Lung (tissue), 12 donors: ENCODE results near the gene PEPD. TPM values are rescaled to one million over a fixed set of nuclear protein-coding genes. Genes with fewer than 3 reads are reported as not detected.

ENCODE experiments used
- ATAC-seq: fragments of 200-7000 bp; cut with Tn5 transposase; one replicate; pipeline ENCODE4 v1.9.1; 2020; ENCODE audit warnings: moderate number of reproducible peaks; ENCODE audit not compliant: insufficient read depth, low FRiP score
- DNase-seq, 3 donors: peaks; one replicate each; pipeline ENCODE4 v3.0.0-alpha.2; 2013 to 2017
- H3K27ac ChIP-seq, 2 donors: one replicate each; pipeline ENCODE4 v1.5.1; 2013; ENCODE audit warnings: mild to moderate bottlenecking in 2 of 2, moderate library complexity in 2 of 2, control low read depth in 1 of 2, inconsistent platforms in 1 of 2, low read depth in 1 of 2, low read length in 1 of 2
- H3K27me3 ChIP-seq, 3 donors: one replicate each; pipeline ENCODE4 v1.5.1; 2013; ENCODE audit warnings: low read length in 2 of 3; ENCODE audit not compliant: control insufficient read depth in 3 of 3, insufficient read depth in 3 of 3
- H3K36me3 ChIP-seq, 4 donors: one replicate each; pipeline ENCODE4 v1.5.1; 2013; ENCODE audit warnings: low read length in 4 of 4, mild to moderate bottlenecking in 1 of 4, moderate library complexity in 1 of 4; ENCODE audit not compliant: control insufficient read depth in 4 of 4, insufficient read depth in 4 of 4
- H3K4me1 ChIP-seq, 5 donors: one replicate each; pipeline ENCODE4 v1.5.1; 2013; ENCODE audit warnings: low read length in 5 of 5, mild to moderate bottlenecking in 2 of 5, moderate library complexity in 1 of 5; ENCODE audit not compliant: control insufficient read depth in 5 of 5, insufficient read depth in 5 of 5
- H3K4me3 ChIP-seq: one replicate; pipeline ENCODE4 v1.5.1; 2013; ENCODE audit warnings: mild to moderate bottlenecking, control low read depth, moderate library complexity
- H3K9ac ChIP-seq, 2 donors: one replicate each; pipeline ENCODE4 v1.5.1; 2013; ENCODE audit warnings: low read length in 2 of 2, control low read depth in 1 of 2; ENCODE audit not compliant: insufficient read depth in 1 of 2
- H3K9me3 ChIP-seq, 4 donors: one replicate each; pipeline ENCODE4 v1.5.1; 2013; ENCODE audit warnings: low read length in 3 of 4, mild to moderate bottlenecking in 1 of 4, moderate library complexity in 1 of 4; ENCODE audit not compliant: control insufficient read depth in 4 of 4, insufficient read depth in 3 of 4
- WGBS, 2 donors: extraction: QIAGEN DNeasy Blood & Tissue Kit; methylation state at CpG; one replicate each; pipeline ENCODE4 v1.1.7; 2013; 5-methylcytosine and 5-hydroxymethylcytosine counted together
- polyA plus RNA-seq, 2 donors: library from polyadenylated mRNA; stranded (reverse); fragments of 200-250 nt; gene quantifications; one replicate each; pipeline ENCODE4 v1.2.1, GENCODE V29; 2013
- total RNA-seq, 2 donors: library from RNA; depleted of rRNA in 1 of 2; stranded (reverse); fragments of >200 nt in 1 of 2; gene quantifications; one replicate each; pipeline ENCODE4 v1.2.1, GENCODE V29; 2014 to 2021
- TF ChIP-seq, protein P1 (sequence below): IDR thresholded peaks from 2 replicates; pipeline ENCODE4 v1.5.1; 2012; ENCODE audit warnings: mild to moderate bottlenecking; ENCODE audit errors: control extremely low read depth, extremely low read depth
- donor health status: control.
- donor health status: control.
- donor health status: Bipolar disorder and iron deficiency.
- donor health status: healthy.
- donor health status: DM: yes; HTN: yes; CAD: no.

The PEPD gene
- total and polyA plus RNA-seq, 4 donors: 29.6 to 88.2 (median 73.4) TPM

DNA sequence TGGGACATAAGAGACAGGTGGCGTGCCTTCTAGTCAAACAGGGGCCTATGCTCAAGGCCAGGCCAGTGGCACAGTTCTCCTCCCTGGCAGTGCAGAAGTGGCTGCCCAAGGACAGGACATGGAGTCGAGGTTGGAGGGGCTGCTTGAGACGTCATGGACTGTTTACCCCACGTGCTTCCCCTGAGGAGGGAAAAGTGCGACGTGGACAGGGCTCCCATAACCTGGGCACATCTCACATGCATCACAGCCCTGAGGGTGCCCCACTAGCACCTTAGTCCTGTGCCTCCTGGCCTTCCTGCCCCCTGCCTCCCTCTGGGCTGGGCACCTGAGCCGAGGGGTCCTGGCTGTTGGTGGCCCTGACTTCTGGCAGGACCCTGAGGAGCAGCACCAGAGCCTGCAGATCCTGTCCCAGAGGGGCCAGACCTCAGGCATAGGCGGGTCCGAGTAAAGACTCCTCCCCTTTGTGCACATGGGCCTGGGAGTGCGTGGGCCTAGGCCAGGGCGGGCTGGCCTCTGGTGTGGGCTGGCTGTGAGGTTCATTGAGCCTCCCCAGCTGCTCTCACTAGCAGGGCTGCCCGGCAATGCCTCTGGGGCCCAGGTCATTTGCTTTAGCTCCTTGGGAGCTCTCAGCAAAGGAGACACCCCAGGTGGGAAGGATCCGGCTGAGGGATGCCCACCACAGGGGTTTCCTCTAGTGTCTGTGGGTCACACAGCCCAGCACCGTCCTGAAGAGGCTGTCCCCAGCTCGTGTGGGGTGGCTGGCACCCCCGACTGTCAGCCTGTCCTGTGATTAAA is 82.4 kb downstream of the PEPD start:
- no peak overlapping the region for H3K9ac ChIP-seq
- H3K4me3 ChIP-seq: no peak overlapping the region
- 88 to 92% methylated on average over 16 of the region's 16 CpGs for WGBS, 2 donors
- DNase-seq (no peak), ATAC-seq (no peak)
- H3K4me1 ChIP-seq: peaks cover 0 to 11% (median 0%) of the 10 kb centered on the region in 5 donors
- H3K36me3 ChIP-seq: peaks cover 0 to 1% (median 0%) of the 10 kb centered on the region in 4 donors
- TF ChIP-seq, protein P1, sequence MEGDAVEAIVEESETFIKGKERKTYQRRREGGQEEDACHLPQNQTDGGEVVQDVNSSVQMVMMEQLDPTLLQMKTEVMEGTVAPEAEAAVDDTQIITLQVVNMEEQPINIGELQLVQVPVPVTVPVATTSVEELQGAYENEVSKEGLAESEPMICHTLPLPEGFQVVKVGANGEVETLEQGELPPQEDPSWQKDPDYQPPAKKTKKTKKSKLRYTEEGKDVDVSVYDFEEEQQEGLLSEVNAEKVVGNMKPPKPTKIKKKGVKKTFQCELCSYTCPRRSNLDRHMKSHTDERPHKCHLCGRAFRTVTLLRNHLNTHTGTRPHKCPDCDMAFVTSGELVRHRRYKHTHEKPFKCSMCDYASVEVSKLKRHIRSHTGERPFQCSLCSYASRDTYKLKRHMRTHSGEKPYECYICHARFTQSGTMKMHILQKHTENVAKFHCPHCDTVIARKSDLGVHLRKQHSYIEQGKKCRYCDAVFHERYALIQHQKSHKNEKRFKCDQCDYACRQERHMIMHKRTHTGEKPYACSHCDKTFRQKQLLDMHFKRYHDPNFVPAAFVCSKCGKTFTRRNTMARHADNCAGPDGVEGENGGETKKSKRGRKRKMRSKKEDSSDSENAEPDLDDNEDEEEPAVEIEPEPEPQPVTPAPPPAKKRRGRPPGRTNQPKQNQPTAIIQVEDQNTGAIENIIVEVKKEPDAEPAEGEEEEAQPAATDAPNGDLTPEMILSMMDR: no peak
- no peaks in the 10 kb centered on the region for H3K27me3 ChIP-seq
- no peaks in the 10 kb centered on the region for H3K9me3 ChIP-seq
- H3K27ac ChIP-seq: no peak overlapping the region

- Histone ChIP-seq H3K9me3 (no peaks in the 10 kb centered on the region), H3K4me3 (no peak overlapping the region), H3K9ac (no peak overlapping the region), H3K27me3 (no peaks in the 10 kb centered on the region), H3K27ac (no peak overlapping the region), H3K36me3 (peaks cover 0 to 1% (median 0%) of the 10 kb centered on the region in 4 donors), H3K4me1 (peaks cover 0 to 11% (median 0%) of the 10 kb centered on the region in 5 donors)
- DNase-seq (peak in 2 of 3 donors; percentile 6 to 27), ATAC-seq (no peak)
- TF ChIP-seq, protein P1: no peak
- WGBS, 2 donors: 76 to 81% methylated on average over 11 of the region's 11 CpGs
These were observed 83.5 kb downstream of the PEPD start for GRCh38 chr19:33437821-33438671.

DNA sequence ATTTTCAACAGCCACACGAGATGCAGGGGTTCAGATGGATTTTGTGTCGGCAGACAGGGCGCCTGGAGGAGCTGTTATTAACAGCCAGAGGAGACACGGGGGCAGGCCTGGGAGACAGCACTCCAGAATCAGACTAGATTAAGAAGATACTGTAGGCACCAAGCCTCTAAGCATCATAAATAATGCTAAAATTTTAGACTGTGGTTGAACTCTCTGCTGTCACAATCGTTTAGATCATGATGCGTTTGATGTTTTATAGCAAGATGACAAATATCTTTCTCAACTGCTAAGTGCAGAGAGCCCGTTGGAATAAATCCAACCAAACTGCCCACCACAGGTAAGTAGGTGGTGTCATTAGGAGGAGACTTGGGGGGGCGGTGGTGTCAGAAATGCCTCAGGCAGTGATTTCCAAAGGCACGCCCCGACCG is 84.2 kb downstream of the PEPD start:
- TF ChIP-seq, protein P1: no peak
- ATAC-seq: no peak

More for the DNA sequence above, 84.2 kb downstream of the PEPD start:
- peaks cover 0 to 11% (median 0%) of the 10 kb centered on the region in 5 donors for H3K4me1 ChIP-seq
- H3K9me3 ChIP-seq: no peaks in the 10 kb centered on the region
- H3K27ac ChIP-seq: no peak overlapping the region
- no peak overlapping the region for H3K9ac ChIP-seq
- H3K36me3 ChIP-seq: peaks cover 0 to 1% (median 0%) of the 10 kb centered on the region in 4 donors
- no peaks in the 10 kb centered on the region for H3K27me3 ChIP-seq
- 79 to 81% methylated on average over 11 of the region's 11 CpGs for WGBS, 2 donors
- H3K4me3 ChIP-seq: no peak overlapping the region
- DNase-seq: no peak
